Sigmoid colon (tissue), 4 donors: ENCODE measurements around the gene GRN.

ENCODE experiments used
- EP300 ChIP-seq, 4 donors: sonication (generic); formaldehyde crosslinking; IDR thresholded peaks; one replicate each; pipeline ENCODE4 v1.6.1; 2017; ENCODE audit warnings: antibody characterized with exemption in 4 of 4
- POLR2A ChIP-seq, 2 donors: fragments of 450-650 bp; IDR thresholded peaks; one replicate each; pipeline ENCODE4 v1.6.1; 2016; ENCODE audit warnings: antibody characterized with exemption in 2 of 2, mild to moderate bottlenecking in 2 of 2, moderate library complexity in 2 of 2
- POLR2AphosphoS5 ChIP-seq, 4 donors: sonication (generic); formaldehyde crosslinking; IDR thresholded peaks; one replicate each; pipeline ENCODE4 v1.6.1; 2017; ENCODE audit warnings: antibody characterized with exemption in 4 of 4
- TF ChIP-seq, protein P1 (sequence below), 4 experiments: fragments of 450-650 bp in 3 of 4; fragments of 200-600 bp in 1 of 4; IDR thresholded peaks; one replicate each; pipeline ENCODE4 v1.5.1; 2016 to 2019; ENCODE audit warnings: antibody characterized with exemption in 4 of 4, mild to moderate bottlenecking in 3 of 4, moderate library complexity in 2 of 4

DNA sequence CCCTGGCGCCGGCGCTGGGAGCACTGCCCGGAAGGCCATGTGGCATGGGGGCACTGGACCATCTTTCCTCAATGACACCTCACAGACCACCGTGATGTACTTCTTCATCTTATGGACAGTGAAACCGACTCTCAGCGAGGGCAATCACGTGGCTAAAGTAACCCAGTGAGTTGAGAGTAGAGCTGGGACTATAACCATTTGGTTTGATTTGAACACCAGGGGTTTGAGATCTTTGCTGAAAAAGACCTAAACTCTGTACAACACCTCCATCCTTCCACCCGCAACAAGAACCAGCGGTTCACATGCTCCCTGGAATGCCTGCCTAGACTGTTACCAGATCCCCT lies 41.1 kb downstream of the GRN start:
- TF ChIP-seq POLR2A (IDR thresholded peaks at IDR 0.05) = no peak
- TF ChIP-seq, protein P1, sequence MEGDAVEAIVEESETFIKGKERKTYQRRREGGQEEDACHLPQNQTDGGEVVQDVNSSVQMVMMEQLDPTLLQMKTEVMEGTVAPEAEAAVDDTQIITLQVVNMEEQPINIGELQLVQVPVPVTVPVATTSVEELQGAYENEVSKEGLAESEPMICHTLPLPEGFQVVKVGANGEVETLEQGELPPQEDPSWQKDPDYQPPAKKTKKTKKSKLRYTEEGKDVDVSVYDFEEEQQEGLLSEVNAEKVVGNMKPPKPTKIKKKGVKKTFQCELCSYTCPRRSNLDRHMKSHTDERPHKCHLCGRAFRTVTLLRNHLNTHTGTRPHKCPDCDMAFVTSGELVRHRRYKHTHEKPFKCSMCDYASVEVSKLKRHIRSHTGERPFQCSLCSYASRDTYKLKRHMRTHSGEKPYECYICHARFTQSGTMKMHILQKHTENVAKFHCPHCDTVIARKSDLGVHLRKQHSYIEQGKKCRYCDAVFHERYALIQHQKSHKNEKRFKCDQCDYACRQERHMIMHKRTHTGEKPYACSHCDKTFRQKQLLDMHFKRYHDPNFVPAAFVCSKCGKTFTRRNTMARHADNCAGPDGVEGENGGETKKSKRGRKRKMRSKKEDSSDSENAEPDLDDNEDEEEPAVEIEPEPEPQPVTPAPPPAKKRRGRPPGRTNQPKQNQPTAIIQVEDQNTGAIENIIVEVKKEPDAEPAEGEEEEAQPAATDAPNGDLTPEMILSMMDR (IDR thresholded peaks at IDR 0.05) = no peak
- TF ChIP-seq EP300 (IDR thresholded peaks at IDR 0.05) = no peak
- TF ChIP-seq POLR2AphosphoS5 (IDR thresholded peaks at IDR 0.05) = no peak
